Measurements from ENCODE around the gene MXD3. TPM values are rescaled to one million over a fixed set of nuclear protein-coding genes. Genes with fewer than 3 reads are reported as not detected.
"Not testable (repeated sequence)": the region's sequence is repeated elsewhere in the genome, so short reads cannot be mapped to it uniquely, and the experiment has no call there.

MXD3 gene
- total RNA-seq, 1 donor from 2014 or later = 17.3 TPM

DNA sequence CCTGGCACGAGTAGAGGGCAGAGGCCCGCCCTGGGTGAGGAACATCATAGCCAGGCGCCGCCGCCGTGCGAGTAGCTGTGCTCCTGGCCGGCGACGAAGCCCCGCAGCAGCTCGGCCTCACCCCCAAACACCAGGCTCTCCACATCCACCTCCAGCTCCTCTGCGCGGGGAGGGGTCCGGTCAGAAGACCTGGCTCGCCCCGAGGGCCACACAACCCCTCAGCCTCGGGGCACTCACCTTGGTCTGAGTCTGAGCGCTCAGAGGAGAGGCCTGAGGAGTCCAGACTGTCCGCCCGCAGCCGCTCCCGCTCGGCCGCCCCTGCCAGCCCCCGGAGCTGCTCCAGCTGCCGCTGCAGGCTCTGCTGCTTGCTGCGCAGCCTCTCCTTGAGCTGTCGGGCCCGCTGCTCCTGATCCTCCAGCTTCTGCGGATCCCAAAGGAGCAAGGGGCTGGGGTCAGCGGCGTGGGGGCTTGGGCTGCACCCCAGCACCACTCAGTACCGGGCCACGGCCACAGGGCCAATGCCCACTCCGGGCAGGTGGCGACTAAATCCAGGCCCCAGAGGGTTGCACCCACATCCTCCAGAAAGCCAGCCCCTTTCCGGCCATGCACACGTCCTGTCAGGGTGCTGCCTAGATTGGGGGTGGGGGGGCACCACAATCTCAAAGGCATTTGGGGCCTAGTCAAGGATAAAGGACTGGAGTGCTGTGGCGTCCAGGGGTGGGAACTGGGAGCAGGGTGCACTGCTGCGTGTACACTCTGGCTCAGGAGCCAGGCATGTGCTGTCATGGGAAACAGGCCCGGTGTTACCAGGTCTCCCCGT, 3.9 kb downstream of the MXD3 start:
- H3K27me3 Mint-ChIP-seq (ENCODE audit: unreplicated experiment) = peaks cover 13% of the 10 kb centered on the region
- no peak overlapping the region for H3K4me3 Mint-ChIP-seq (ENCODE audit: unreplicated experiment)
- no peaks in the 10 kb centered on the region for H3K36me3 Mint-ChIP-seq (ENCODE audit: unreplicated experiment)
- H3K27ac Mint-ChIP-seq (ENCODE audit: unreplicated experiment) = no peak overlapping the region
- DNase-seq = no peak
- peaks cover 18% of the 10 kb centered on the region for H3K4me1 Mint-ChIP-seq (ENCODE audit: low read depth, unreplicated experiment)
- peaks cover 3% of the 10 kb centered on the region for H3K9me3 Mint-ChIP-seq (ENCODE audit: unreplicated experiment)
- TF ChIP-seq, protein P1, sequence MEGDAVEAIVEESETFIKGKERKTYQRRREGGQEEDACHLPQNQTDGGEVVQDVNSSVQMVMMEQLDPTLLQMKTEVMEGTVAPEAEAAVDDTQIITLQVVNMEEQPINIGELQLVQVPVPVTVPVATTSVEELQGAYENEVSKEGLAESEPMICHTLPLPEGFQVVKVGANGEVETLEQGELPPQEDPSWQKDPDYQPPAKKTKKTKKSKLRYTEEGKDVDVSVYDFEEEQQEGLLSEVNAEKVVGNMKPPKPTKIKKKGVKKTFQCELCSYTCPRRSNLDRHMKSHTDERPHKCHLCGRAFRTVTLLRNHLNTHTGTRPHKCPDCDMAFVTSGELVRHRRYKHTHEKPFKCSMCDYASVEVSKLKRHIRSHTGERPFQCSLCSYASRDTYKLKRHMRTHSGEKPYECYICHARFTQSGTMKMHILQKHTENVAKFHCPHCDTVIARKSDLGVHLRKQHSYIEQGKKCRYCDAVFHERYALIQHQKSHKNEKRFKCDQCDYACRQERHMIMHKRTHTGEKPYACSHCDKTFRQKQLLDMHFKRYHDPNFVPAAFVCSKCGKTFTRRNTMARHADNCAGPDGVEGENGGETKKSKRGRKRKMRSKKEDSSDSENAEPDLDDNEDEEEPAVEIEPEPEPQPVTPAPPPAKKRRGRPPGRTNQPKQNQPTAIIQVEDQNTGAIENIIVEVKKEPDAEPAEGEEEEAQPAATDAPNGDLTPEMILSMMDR (IDR thresholded peaks at IDR 0.05; ENCODE audit: partially characterized antibody, unreplicated experiment) = no peak

DNA sequence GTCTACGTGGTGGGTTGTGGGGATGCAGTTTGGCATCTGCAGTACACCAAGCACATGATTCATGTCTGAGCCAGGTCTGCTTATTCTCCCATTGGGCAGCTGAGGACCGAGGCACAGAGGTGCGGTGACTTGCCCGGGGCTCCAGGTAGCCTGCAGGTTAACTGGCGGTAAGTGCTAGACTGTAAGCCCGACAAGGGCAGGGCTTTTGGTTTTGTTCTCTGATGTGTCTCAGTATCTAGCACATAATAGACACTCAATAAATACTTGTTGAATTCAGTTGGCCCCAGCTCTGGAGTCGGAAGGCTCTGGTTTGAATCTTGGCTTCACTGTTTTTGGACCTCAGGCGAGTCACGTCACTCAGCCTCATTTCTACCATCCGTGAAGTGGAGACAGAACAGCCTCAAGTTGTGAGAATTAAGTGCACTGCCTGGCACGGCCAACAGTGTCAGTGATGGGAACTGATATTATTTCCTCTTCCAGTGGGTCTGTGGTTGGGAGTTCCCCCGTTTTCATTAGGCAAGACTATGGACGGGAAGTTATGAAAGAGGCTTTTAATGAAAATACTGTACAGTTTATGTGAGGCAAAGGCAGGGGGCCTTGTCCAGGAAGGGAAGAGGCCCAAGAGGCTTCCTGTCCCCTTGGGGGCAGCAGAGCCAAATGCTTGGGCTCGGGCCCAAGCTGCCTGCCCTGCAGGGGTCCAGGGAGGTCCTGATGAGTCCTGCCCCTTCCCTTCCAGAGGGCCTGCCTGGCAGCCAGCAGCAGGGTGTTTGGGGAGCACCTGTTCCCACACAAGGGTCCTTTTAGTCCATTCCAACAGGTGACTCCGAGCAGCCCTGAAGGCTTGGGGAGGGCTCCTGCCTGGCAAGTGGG, 4.8 kb downstream of the MXD3 start:
- H3K4me1 Mint-ChIP-seq (ENCODE audit: low read depth, unreplicated experiment) = peaks cover 24% of the 10 kb centered on the region
- no peak overlapping the region for H3K4me3 Mint-ChIP-seq (ENCODE audit: unreplicated experiment)
- H3K27ac Mint-ChIP-seq (ENCODE audit: unreplicated experiment) = peak overlapping the region; percentile 12
- peaks cover 19% of the 10 kb centered on the region for H3K27me3 Mint-ChIP-seq (ENCODE audit: unreplicated experiment)
- H3K9me3 Mint-ChIP-seq (ENCODE audit: unreplicated experiment) = peaks cover 3% of the 10 kb centered on the region
- TF ChIP-seq, protein P1 (IDR thresholded peaks at IDR 0.05; ENCODE audit: partially characterized antibody, unreplicated experiment) = no peak
- H3K36me3 Mint-ChIP-seq (ENCODE audit: unreplicated experiment) = no peaks in the 10 kb centered on the region
- DNase-seq = no peak

DNA sequence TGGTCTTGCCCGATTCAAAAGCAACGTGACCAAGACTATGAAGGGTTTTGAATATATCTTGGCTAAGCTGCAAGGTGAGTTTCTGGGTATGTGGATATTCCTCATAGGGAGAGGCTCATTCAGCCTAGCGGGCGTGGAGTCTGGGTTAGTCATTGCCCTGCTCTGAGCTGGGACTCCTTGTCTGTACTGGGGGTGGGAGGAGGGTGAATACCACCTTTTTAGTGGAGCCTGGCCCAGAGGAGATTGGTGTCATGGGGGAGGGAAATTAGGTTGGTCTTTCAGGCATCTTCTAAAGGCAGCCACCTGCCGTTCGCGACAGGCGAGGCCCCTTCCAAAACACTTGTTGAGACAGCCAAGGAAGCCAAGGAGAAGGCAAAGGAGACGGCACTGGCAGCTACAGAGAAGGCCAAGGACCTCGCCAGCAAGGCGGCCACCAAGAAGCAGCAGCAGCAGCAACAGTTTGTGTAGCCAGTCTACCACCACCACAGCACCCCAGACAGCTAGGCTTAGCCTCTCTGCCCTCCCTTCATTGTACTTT, 5.5 kb downstream of the MXD3 start:
- Mint-ChIP-seq H3K27ac (ENCODE audit: unreplicated experiment) (peak overlapping the region; percentile 17), H3K4me3 (ENCODE audit: unreplicated experiment) (peak overlapping the region; percentile 20), H3K27me3 (ENCODE audit: unreplicated experiment) (peaks cover 21% of the 10 kb centered on the region), H3K4me1 (ENCODE audit: low read depth, unreplicated experiment) (peaks cover 24% of the 10 kb centered on the region)
- H3K9me3 Mint-ChIP-seq (ENCODE audit: unreplicated experiment); H3K36me3 Mint-ChIP-seq (ENCODE audit: unreplicated experiment); DNase-seq: not testable (repeated sequence)

DNA sequence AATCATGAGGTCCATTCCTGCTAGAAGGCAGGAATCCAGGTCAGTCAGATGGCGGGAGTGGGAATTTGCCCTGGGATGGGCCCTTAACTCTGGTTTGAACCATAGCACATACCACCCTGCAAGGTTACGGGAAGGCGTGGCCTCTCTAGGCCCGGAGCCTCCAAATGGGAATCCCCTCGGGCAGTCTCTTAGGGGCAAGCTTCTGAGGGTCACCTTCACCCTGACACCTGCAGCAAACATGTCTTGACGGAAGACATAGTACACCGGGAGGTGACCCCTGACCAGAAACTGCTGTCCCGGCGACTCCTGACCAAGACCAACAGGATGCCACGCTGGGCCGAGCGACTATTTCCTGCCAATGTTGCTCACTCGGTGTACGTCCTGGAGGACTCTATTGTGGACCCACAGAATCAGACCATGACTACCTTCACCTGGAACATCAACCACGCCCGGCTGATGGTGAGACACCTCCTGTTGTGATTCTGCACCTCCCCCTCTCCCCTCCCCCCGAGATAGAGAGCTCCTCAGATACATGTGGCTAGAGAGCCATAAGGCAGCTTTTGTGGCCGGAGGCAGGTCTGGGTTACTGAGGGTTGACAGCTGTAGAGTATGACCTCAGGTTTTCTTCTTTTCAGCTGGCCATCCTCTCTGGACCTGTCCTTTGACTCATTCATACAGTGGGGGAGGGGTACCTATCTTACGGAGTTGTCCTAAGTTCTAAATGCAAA, 7.1 kb downstream of the MXD3 start:
- no peaks in the 10 kb centered on the region for H3K36me3 Mint-ChIP-seq (ENCODE audit: unreplicated experiment)
- H3K4me3 Mint-ChIP-seq (ENCODE audit: unreplicated experiment) = peak overlapping the region; percentile 97
- peaks cover 24% of the 10 kb centered on the region for H3K27me3 Mint-ChIP-seq (ENCODE audit: unreplicated experiment)
- no peak for DNase-seq
- TF ChIP-seq, protein P1 (IDR thresholded peaks at IDR 0.05; ENCODE audit: partially characterized antibody, unreplicated experiment) = no peak
- H3K9me3 Mint-ChIP-seq (ENCODE audit: unreplicated experiment) = peaks cover 9% of the 10 kb centered on the region
- H3K27ac Mint-ChIP-seq (ENCODE audit: unreplicated experiment) = peak overlapping the region; percentile 90
- peaks cover 20% of the 10 kb centered on the region for H3K4me1 Mint-ChIP-seq (ENCODE audit: low read depth, unreplicated experiment)

DNA sequence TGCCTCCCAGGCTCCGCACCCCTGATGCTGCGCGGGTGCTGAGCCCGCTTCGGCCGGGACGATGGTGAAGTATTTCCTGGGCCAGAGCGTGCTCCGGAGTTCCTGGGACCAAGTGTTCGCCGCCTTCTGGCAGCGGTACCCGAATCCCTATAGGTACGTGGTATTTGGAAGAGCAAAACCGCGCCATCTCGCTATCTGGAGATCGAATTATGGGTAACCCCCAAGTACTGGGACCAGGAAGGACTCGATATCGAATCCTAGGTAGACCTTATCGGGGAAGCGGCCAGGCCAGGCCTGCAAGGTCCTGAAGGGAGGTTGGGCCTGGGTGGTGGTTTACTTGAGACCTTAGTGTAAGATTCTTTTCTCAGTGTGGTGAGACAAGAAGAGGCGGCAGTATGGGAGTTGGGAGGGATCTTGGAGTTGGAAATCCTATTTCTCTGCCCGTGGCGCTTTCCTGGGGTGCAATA, 7.7 kb downstream of the MXD3 start:
- Mint-ChIP-seq H3K4me1 (ENCODE audit: low read depth, unreplicated experiment) (peaks cover 20% of the 10 kb centered on the region), H3K9me3 (ENCODE audit: unreplicated experiment) (peaks cover 9% of the 10 kb centered on the region), H3K36me3 (ENCODE audit: unreplicated experiment) (no peaks in the 10 kb centered on the region), H3K4me3 (ENCODE audit: unreplicated experiment) (peak overlapping the region; percentile 97), H3K27ac (ENCODE audit: unreplicated experiment) (peak overlapping the region; percentile 90), H3K27me3 (ENCODE audit: unreplicated experiment) (peaks cover 25% of the 10 kb centered on the region)
- TF ChIP-seq, protein P1 (IDR thresholded peaks at IDR 0.05; ENCODE audit: partially characterized antibody, unreplicated experiment) = no peak
- no peak for DNase-seq
